ENCODE data around the gene CDH15.
"Not testable (repeated sequence)": the region's sequence is repeated elsewhere in the genome, so short reads cannot be mapped to it uniquely, and the experiment has no call there.

CDH15 gene

DNA sequence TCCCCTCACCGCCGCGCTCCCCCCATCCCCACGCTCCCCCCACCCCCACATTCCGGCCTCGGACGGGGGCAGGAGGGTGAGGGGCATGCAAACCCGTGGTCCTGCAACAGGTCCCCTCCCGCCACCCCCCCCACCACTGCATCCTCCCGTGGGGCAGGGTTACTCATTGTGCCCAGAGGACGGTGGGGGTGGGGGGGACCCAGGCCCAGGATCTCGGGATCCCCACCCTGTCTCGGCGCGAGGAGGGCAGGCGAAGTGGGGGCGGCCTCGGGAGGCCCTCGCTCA is 20.3 kb downstream of the CDH15 start:
- Histone ChIP-seq H3K27ac (no peak overlapping the region), H3K4me3 (peak overlapping the region; percentile 68)
- no peak for DNase-seq (ENCODE audit: low spot score)
- TF ChIP-seq, protein P1, sequence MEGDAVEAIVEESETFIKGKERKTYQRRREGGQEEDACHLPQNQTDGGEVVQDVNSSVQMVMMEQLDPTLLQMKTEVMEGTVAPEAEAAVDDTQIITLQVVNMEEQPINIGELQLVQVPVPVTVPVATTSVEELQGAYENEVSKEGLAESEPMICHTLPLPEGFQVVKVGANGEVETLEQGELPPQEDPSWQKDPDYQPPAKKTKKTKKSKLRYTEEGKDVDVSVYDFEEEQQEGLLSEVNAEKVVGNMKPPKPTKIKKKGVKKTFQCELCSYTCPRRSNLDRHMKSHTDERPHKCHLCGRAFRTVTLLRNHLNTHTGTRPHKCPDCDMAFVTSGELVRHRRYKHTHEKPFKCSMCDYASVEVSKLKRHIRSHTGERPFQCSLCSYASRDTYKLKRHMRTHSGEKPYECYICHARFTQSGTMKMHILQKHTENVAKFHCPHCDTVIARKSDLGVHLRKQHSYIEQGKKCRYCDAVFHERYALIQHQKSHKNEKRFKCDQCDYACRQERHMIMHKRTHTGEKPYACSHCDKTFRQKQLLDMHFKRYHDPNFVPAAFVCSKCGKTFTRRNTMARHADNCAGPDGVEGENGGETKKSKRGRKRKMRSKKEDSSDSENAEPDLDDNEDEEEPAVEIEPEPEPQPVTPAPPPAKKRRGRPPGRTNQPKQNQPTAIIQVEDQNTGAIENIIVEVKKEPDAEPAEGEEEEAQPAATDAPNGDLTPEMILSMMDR (IDR thresholded peaks at IDR 0.05), result no peak

DNA sequence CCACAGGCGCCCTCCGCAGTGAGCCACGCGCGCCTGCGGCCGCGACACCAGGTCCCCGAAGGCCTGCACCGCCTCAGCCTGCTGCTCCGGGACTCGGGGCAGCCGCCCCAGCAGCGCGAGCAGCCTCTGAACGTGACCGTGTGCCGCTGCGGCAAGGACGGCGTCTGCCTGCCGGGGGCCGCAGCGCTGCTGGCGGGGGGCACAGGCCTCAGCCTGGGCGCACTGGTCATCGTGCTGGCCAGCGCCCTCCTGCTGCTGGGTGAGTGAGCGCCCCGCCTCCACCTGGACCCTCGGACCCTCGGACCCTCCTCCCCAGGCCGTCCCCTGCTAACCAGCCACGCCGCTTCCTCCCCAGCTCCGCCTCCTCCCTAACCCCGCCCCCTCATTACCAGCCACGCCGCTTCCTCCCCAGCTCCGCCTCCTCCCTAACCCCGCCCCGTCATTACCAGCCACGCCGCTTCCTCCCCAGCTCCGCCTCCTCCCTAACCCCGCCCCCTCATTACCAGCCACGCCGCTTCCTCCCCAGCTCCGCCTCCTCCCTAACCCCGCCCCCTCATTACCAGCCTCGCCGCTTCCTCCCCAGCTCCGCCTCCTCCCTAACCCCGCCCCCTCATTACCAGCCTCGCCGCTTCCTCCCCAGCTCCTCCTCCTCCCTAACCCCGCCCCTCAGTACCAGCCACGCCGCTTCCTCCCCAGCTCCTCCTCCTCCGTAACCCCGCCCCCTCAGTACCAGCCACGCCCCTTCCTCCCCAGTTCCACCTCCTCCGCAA is 20.8 kb downstream of the CDH15 start:
- H3K4me3 ChIP-seq, result peak overlapping the region; percentile 68
- H3K27ac ChIP-seq, result not testable (repeated sequence)
- DNase-seq (ENCODE audit: low spot score), result peak; percentile 89

DNA sequence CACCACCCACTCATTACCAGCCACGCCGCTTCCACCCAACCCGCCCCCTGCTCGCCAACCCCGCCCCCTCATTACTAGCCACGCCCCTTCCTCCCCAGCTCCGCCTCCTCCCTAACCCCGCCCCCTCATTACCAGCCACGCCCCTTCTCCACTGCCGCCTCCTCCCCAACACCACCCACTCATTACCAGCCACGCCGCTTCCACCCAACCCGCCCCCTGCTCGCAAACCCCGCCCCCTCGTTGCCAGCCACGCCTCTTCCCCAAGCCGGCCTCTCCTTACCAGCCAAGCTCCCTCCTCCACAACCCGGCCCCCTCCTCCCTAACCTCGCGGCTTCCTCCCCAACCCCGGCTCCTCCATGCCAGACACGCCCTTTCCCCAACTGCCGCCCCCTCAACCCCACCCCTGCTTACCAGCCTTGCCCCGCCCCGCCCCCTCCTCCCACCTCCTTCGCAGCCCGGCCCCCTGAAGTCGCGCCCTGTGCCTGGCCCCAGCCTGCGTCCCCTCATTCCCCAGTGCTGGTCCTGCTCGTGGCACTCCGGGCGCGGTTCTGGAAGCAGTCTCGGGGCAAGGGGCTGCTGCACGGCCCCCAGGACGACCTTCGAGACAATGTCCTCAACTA is 21.5 kb downstream of the CDH15 start:
- Histone ChIP-seq H3K27ac (no peak overlapping the region), H3K4me3 (peak overlapping the region; percentile 36)
- peak; percentile 78 for DNase-seq (ENCODE audit: low spot score)
- TF ChIP-seq, protein P1 (IDR thresholded peaks at IDR 0.05), result no peak

DNA sequence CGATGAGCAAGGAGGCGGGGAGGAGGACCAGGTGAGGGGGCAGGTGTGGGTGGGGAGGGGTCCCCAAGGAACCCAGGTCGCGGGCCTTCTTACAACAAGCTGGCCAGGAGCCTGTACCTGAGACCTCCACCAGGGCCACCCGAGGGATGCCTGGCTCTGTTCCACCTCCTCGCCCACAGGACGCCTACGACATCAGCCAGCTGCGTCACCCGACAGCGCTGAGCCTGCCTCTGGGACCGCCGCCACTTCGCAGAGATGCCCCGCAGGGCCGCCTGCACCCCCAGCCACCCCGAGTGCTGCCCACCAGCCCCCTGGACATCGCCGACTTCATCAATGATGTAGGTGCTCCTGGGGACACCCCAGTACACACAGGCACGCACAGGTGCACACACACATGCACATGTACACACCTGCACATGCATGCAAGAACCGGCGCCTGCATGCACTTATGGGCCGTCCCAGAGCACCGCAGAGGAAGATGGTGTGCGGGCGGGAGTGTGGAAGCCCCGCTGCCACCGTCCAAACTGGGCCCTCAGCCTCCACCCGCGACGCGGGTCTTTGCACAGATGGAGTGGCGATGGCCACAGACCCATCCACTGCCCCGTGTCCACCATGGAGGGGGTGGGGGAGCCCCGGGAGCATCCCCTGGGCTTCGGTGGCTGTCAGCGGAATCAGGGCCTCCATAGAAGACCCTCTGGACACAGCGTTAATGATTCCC is 22.2 kb downstream of the CDH15 start:
- peak; percentile 75 for DNase-seq (ENCODE audit: low spot score)
- Histone ChIP-seq H3K4me3 (peak overlapping the region; percentile 36), H3K27ac (no peak overlapping the region)
- TF ChIP-seq, protein P1 (IDR thresholded peaks at IDR 0.05), result no peak

DNA sequence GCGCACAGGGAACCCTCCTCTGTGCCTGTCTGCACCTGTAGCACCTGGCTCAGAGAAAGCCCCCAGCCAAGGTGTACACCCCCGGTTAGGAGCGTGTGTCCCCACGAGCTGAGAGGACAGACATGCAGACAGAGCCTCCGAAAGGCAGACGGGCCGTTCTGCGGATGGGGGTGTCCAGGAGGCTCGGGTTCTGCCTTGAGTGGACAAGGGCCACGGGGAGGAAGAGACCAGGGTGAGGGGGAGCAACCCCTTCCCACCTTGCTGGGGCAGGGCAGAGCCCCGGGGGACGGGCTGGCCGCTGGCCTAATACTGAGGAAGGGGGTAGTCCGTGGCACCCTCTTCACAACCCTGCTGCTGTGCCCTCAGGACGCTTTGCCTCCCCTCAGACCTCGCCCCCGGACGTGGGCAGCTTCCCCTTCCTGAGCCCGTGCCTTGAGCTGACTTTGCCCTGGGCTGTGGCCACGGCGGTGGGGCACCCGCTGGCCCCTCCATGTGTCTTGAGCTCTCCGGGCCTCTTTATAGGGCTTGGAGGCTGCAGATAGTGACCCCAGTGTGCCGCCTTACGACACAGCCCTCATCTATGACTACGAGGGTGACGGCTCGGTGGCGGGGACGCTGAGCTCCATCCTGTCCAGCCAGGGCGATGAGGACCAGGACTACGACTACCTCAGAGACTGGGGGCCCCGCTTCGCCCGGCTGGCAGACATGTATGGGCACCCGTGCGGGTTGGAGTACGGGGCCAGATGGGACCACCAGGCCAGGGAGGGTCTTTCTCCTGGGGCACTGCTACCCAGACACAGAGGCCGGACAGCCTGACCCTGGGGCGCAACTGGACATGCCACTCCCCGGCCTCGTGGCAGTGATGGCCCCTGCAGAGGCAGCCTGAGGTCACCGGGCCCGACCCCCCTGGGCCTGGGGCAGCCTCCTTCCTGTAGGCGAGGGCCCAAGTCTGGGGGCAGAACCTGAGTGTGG is 23.1 kb downstream of the CDH15 start:
- DNase-seq (ENCODE audit: low spot score), result no peak
- Histone ChIP-seq H3K4me3 (no peak overlapping the region), H3K27ac (no peak overlapping the region)
- TF ChIP-seq, protein P1 (IDR thresholded peaks at IDR 0.05), result no peak

DNA sequence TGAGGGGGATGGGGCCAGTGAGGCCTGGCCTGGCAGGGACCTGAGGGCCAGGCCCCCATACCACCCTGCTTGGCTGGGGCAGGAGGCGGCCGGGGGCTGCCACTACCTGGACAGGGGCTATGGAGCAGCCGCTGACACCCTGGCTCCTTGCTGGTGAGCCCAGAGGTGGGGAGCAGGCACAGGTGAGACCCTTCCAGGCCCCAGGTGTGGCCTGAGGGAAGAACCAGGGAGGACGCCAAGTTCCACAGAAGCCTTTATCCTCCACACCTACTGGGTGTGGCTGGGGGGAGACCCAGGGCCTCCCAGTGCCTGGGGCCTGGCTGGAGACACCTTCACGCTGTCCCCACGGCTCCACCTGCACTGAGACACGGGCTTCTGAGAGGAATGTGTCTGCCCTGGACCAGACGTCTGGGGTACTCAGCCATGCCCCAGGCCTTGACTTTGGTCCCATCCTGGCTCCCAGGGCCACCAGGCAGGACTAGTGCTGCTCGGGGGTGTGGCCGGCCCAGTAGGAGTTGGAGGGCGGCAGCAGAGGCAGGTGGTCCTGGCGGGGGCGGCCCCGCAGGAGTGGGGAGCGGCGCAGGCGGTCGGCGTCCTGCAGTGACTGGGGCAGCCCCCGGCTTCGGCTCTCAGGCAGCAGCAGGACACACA is 24.1 kb downstream of the CDH15 start:
- H3K27ac ChIP-seq, result no peak overlapping the region
- DNase-seq (ENCODE audit: low spot score), result peak; percentile 70
- TF ChIP-seq, protein P1 (IDR thresholded peaks at IDR 0.05), result no peak
- H3K4me3 ChIP-seq, result no peak overlapping the region
